ENCODE data around the gene IRF2BPL. TPM values are rescaled to one million over a fixed set of nuclear protein-coding genes. Genes with fewer than 3 reads are reported as not detected.

Gene IRF2BPL
- total RNA-seq, 1 donor from 2014 or later = 128 TPM

- no peaks in the 10 kb centered on the region for H3K36me3 Mint-ChIP-seq
- H3K27me3 Mint-ChIP-seq (ENCODE audit: low read depth) = no peaks in the 10 kb centered on the region
- no peak for TF ChIP-seq CTCF (IDR thresholded peaks at IDR 0.05; ENCODE audit: unreplicated experiment)
- no peak for DNase-seq (ENCODE audit: low spot score in 2 of 2, unreplicated experiment in 2 of 2)
- peak overlapping the region; percentile 90 for H3K27ac Mint-ChIP-seq
- no peaks in the 10 kb centered on the region for H3K9me3 Mint-ChIP-seq
- H3K4me3 Mint-ChIP-seq = no peak overlapping the region
- peaks cover 79% of the 10 kb centered on the region for H3K4me1 Mint-ChIP-seq
These were observed 24.4 kb downstream of the IRF2BPL start for GRCh38 chr14:77003960-77004710.

- no peak overlapping the region for H3K4me3 Mint-ChIP-seq
- H3K9me3 Mint-ChIP-seq = no peaks in the 10 kb centered on the region
- no peak for TF ChIP-seq CTCF (IDR thresholded peaks at IDR 0.05; ENCODE audit: unreplicated experiment)
- DNase-seq (ENCODE audit: low spot score in 2 of 2, unreplicated experiment in 2 of 2) = no peak
- no peaks in the 10 kb centered on the region for H3K36me3 Mint-ChIP-seq
- H3K4me1 Mint-ChIP-seq = peaks cover 75% of the 10 kb centered on the region
- H3K27me3 Mint-ChIP-seq (ENCODE audit: low read depth) = no peaks in the 10 kb centered on the region
- H3K27ac Mint-ChIP-seq = no peak overlapping the region
These were observed 25.6 kb downstream of the IRF2BPL start for GRCh38 chr14:77002889-77003288.

GRCh38 chr14:77002335-77002734, 26.2 kb downstream of the IRF2BPL start:
- no peak for TF ChIP-seq CTCF (IDR thresholded peaks at IDR 0.05; ENCODE audit: unreplicated experiment)
- Mint-ChIP-seq H3K27ac (peak overlapping the region; percentile 16), H3K36me3 (no peaks in the 10 kb centered on the region), H3K4me3 (no peak overlapping the region), H3K9me3 (no peaks in the 10 kb centered on the region), H3K27me3 (ENCODE audit: low read depth) (no peaks in the 10 kb centered on the region), H3K4me1 (peaks cover 74% of the 10 kb centered on the region)
- DNase-seq (ENCODE audit: low spot score in 2 of 2, unreplicated experiment in 2 of 2) = no peak

GRCh38 chr14:77000340-77001270, 27.9 kb downstream of the IRF2BPL start:
- no peak for TF ChIP-seq CTCF (IDR thresholded peaks at IDR 0.05; ENCODE audit: unreplicated experiment)
- Mint-ChIP-seq H3K4me3 (peak overlapping the region; percentile 27), H3K9me3 (no peaks in the 10 kb centered on the region), H3K27me3 (ENCODE audit: low read depth) (no peaks in the 10 kb centered on the region), H3K4me1 (peaks cover 73% of the 10 kb centered on the region), H3K36me3 (no peaks in the 10 kb centered on the region), H3K27ac (peak overlapping the region; percentile 94)
- peak in 1 of 2 experiments; percentile 69 for DNase-seq (ENCODE audit: low spot score in 2 of 2, unreplicated experiment in 2 of 2)

- no peak for DNase-seq (ENCODE audit: low spot score in 2 of 2, unreplicated experiment in 2 of 2)
- Mint-ChIP-seq H3K27me3 (ENCODE audit: low read depth) (no peaks in the 10 kb centered on the region), H3K36me3 (no peaks in the 10 kb centered on the region), H3K4me1 (peaks cover 67% of the 10 kb centered on the region), H3K9me3 (no peaks in the 10 kb centered on the region), H3K27ac (peak overlapping the region; percentile 72), H3K4me3 (no peak overlapping the region)
- no peak for TF ChIP-seq CTCF (IDR thresholded peaks at IDR 0.05; ENCODE audit: unreplicated experiment)
These were observed 29.6 kb downstream of the IRF2BPL start for GRCh38 chr14:76998910-76999309.
